ENCODE measurements around the gene SPRY4.

GRCh38 chr5:142358648-142359047 is 33.8 kb upstream of the SPRY4 start:
- TF ChIP-seq CTCF (IDR thresholded peaks at IDR 0.05) (no peak; the same call in 1 of the 2 replicates), POLR2AphosphoS5 (IDR thresholded peaks at IDR 0.05; ENCODE audit: low read depth, low read length) (no peak), SIN3A (IDR thresholded peaks at IDR 0.05; ENCODE audit: borderline replicate concordance, insufficient read depth, low read depth, low read length) (no peak)

Data from Panc1 (cell line).